Activated CD8-positive, alpha-beta T cell treated with anti-CD3 and anti-CD28 coated beads for 36 hours (primary cell): Measurements from ENCODE around the gene SRSF3. TPM values are rescaled to one million over a fixed set of nuclear protein-coding genes. Genes with fewer than 3 reads are reported as not detected.

ENCODE experiments used
- ATAC-seq: fragments of 200-7000 bp; cut with Tn5 transposase; one replicate; pipeline ENCODE4 v1.10.0; 2021; ENCODE audit warnings: mild to moderate bottlenecking, moderate library complexity
- CTCF ChIA-PET: fragments of 350-600 bp; sonication (Branson Sonifier 250); formaldehyde crosslinking; loops from one replicate; lab custom pipeline; 2021; ENCODE audit warnings: antibody characterized with exemption; lab: Charles Lee
- POLR2A ChIA-PET: fragments of 350-600 bp; sonication (Branson Sonifier 250); formaldehyde crosslinking; loops from one replicate; lab custom pipeline; 2021; ENCODE audit warnings: antibody characterized with exemption; lab: Charles Lee
- DNase-seq: peaks from one replicate; pipeline ENCODE4 v3.0.0-alpha.2; 2020
- H3K27ac Mint-ChIP-seq: one replicate; pipeline ENCODE4 v1.8.0; 2021; ENCODE audit warnings: mild to moderate bottlenecking, mixed read lengths
- H3K27me3 Mint-ChIP-seq: one replicate; pipeline ENCODE4 v1.8.0; 2021; ENCODE audit warnings: mixed read lengths
- H3K36me3 Mint-ChIP-seq: one replicate; pipeline ENCODE4 v1.8.0; 2021; ENCODE audit warnings: low read depth, mixed read lengths
- H3K4me1 Mint-ChIP-seq: one replicate; pipeline ENCODE4 v1.8.0; 2021; ENCODE audit warnings: low read depth, mixed read lengths
- H3K4me3 Mint-ChIP-seq: one replicate; pipeline ENCODE4 v1.8.0; 2021; ENCODE audit warnings: mild to moderate bottlenecking, moderate library complexity, mixed read lengths
- H3K9me3 Mint-ChIP-seq: one replicate; pipeline ENCODE4 v1.8.0; 2021; ENCODE audit warnings: mixed read lengths
- intact Hi-C: fragments of 100-400 bp; cut with micrococcal nuclease; formaldehyde crosslinking; loops from one replicate; pipeline ENCODE4 v1.10.0; 2022
- total RNA-seq, 2 experiments: library from RNA; stranded (reverse); gene quantifications; one replicate each; pipeline ENCODE4 v1.2.3, GENCODE V29; 2021
- TF ChIP-seq, protein P1 (sequence below): fragments of 200-600 bp; IDR thresholded peaks from one replicate; pipeline ENCODE4 v1.8.0; 2022; ENCODE audit warnings: antibody characterized with exemption, mild to moderate bottlenecking

SRSF3 gene
- total RNA-seq, 2 experiments from 2014 or later = 402 to 404 TPM

DNA sequence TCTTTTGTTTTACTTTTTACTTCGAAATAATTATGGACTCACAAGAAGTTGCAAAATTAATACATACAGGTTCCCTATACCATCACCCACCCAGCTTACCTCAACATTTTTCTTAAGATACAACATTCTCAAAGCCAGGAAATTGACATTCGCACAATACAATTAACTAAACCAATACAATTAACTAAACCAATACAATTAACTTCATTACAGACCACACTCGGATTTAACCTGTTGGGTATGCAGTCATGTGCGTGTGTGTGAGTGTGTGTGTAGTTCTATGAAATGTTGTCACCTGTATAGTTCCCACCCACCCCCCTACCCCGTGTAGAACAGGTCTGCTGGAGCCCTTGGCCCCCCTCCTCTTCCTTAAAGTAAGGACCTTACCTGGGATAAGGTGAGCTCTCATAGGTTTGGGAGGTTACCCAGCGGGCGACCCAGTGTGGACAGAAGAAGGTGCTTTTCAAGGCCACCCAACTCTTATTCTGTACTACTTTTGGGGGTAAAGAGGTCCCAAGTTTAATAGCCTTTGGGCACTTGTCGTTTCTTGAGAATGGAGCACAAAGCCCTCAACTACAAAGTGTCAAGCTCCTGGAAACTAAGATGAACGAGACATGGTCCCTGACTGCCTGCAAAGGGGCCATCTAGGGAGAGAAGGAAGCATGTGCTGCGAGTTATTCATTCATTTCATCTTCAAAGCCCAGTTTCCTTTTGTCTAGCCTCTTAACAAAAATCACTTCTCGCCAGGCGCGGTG, 46.3 kb upstream of the SRSF3 start:
- Mint-ChIP-seq H3K9me3 (no peaks in the 10 kb centered on the region), H3K27ac (peak overlapping the region; percentile 97), H3K36me3 (peaks cover 12% of the 10 kb centered on the region), H3K4me3 (peak overlapping the region; percentile 96), H3K4me1 (peaks cover 34% of the 10 kb centered on the region), H3K27me3 (no peaks in the 10 kb centered on the region)
- ChIA-PET CTCF (interaction anchor here (1.0 to 1.2 kb wide), 3 partner anchors 8 to 28 kb away, joined by 3 read pairs; no protein-coding TSS in a partner anchor), POLR2A (interaction anchor here (0.8 to 2.2 kb wide), 10 partner anchors 13 to 106 kb away, joined by 3 to 6 read pairs (median 4); no protein-coding TSS in a partner anchor)
- DNase-seq (no peak), ATAC-seq (no peak)
- TF ChIP-seq, protein P1, sequence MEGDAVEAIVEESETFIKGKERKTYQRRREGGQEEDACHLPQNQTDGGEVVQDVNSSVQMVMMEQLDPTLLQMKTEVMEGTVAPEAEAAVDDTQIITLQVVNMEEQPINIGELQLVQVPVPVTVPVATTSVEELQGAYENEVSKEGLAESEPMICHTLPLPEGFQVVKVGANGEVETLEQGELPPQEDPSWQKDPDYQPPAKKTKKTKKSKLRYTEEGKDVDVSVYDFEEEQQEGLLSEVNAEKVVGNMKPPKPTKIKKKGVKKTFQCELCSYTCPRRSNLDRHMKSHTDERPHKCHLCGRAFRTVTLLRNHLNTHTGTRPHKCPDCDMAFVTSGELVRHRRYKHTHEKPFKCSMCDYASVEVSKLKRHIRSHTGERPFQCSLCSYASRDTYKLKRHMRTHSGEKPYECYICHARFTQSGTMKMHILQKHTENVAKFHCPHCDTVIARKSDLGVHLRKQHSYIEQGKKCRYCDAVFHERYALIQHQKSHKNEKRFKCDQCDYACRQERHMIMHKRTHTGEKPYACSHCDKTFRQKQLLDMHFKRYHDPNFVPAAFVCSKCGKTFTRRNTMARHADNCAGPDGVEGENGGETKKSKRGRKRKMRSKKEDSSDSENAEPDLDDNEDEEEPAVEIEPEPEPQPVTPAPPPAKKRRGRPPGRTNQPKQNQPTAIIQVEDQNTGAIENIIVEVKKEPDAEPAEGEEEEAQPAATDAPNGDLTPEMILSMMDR = no peak
- intact Hi-C loops = loop anchor here (5.0 to 10.0 kb wide), 3 partner anchors 49 to 126 kb away; partner anchors contain the start of genes KCTD20 and PXT1

GRCh38 chr6:36548401-36548743, 45.8 kb upstream of the SRSF3 start:
- peaks cover 7% of the 10 kb centered on the region for H3K36me3 Mint-ChIP-seq
- H3K4me1 Mint-ChIP-seq = peaks cover 31% of the 10 kb centered on the region
- POLR2A ChIA-PET = interaction anchor here (0.7 to 2.2 kb wide), 9 partner anchors 12 to 107 kb away, joined by 3 to 7 read pairs (median 4); no protein-coding TSS in a partner anchor
- TF ChIP-seq, protein P1 = no peak
- intact Hi-C loops = loop anchor here (5.0 to 10.0 kb wide), 3 partner anchors 49 to 126 kb away; partner anchors contain the start of genes KCTD20 and PXT1
- DNase-seq (no peak), ATAC-seq (no peak)
- H3K27ac Mint-ChIP-seq = peak overlapping the region; percentile 97
- CTCF ChIA-PET = interaction anchor here (1.1 to 1.2 kb wide), 2 partner anchors 9 to 15 kb away, joined by 3 read pairs; no protein-coding TSS in a partner anchor
- H3K27me3 Mint-ChIP-seq = no peaks in the 10 kb centered on the region
- peak overlapping the region; percentile 96 for H3K4me3 Mint-ChIP-seq
- H3K9me3 Mint-ChIP-seq = no peaks in the 10 kb centered on the region

- H3K4me3 Mint-ChIP-seq = no peak overlapping the region
- H3K9me3 Mint-ChIP-seq = no peaks in the 10 kb centered on the region
- no peaks in the 10 kb centered on the region for H3K27me3 Mint-ChIP-seq
- POLR2A ChIA-PET = interaction anchor here (1.1 kb wide), 1 partner anchor 36 kb away, joined by 3 read pairs; no protein-coding TSS in a partner anchor
- ATAC-seq = no peak
- peaks cover 16% of the 10 kb centered on the region for H3K4me1 Mint-ChIP-seq
- CTCF ChIA-PET = interaction anchor here (1.3 to 1.5 kb wide), 2 partner anchors 29 to 34 kb away, joined by 3 to 4 read pairs; no protein-coding TSS in a partner anchor
- H3K36me3 Mint-ChIP-seq = no peaks in the 10 kb centered on the region
- intact Hi-C loops = no loop called here
- H3K27ac Mint-ChIP-seq = no peak overlapping the region
- no peak for DNase-seq
- TF ChIP-seq, protein P1 = no peak
Measured at GRCh38 chr6:36550473-36551000, 43.6 kb upstream of the SRSF3 start.

DNA sequence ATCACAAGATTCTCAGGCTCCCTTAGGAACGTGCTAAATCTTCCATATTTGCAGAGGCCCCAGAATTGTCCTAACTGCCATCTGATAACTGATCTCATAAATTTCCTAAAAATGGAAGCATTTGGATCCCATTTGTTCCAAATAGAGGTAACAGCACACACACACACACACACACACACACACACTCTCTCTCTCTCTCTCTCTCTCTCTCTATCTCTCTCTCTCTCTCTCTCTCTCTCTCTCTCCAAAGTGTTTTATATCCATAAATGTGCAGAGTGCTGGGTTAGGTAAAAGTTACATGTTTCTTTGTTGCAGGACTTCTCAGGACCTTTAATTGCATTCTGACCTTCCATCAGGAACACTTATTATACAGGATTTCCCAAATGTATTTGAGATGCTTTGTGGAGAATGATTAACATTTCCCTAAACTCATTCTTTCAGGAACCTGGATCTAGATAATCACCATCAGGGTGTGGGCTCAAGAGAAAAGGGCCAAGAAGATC, 38.4 kb upstream of the SRSF3 start:
- TF ChIP-seq, protein P1 = no peak
- Mint-ChIP-seq H3K27ac (no peak overlapping the region), H3K4me3 (no peak overlapping the region), H3K27me3 (no peaks in the 10 kb centered on the region), H3K36me3 (no peaks in the 10 kb centered on the region), H3K9me3 (no peaks in the 10 kb centered on the region), H3K4me1 (peaks cover 3% of the 10 kb centered on the region)
- no peak for DNase-seq
- ChIA-PET POLR2A (no interaction called here), CTCF (interaction anchor here (1.3 kb wide), 1 partner anchor 17 kb away, joined by 3 read pairs; no protein-coding TSS in a partner anchor)
- intact Hi-C loops = no loop called here
- no peak for ATAC-seq
